GM23338 (cell line): ENCODE data around the gene FLT1. TPM values are rescaled to one million over a fixed set of nuclear protein-coding genes. Genes with fewer than 3 reads are reported as not detected.

ENCODE experiments used
- ATAC-seq: fragments of 200-7000 bp; cut with Tn5 transposase; 3 replicates; pipeline ENCODE4 v1.9.1; 2020
- DNase-seq: peaks from one replicate; pipeline ENCODE4 v3.0.0-alpha.2; 2015; ENCODE audit warnings: low spot score
- H2AFZ ChIP-seq: fragments of 200-600 bp; sonication (generic); 2 replicates; pipeline ENCODE4 v1.8.0; 2016; ENCODE audit warnings: antibody characterized with exemption, mild to moderate bottlenecking, moderate library complexity
- H3F3A ChIP-seq: fragments of 200-600 bp; sonication (generic); replicated peaks from 2 replicates; pipeline ENCODE4 v1.8.0; 2017; ENCODE audit warnings: antibody characterized with exemption, mixed run types, low read depth
- H3K27ac ChIP-seq: fragments of 200-600 bp; sonication (generic); 2 replicates; pipeline ENCODE4 v1.6.1; 2016; ENCODE audit warnings: low read depth
- H3K27me3 ChIP-seq: fragments of 200-600 bp; sonication (generic); 2 replicates; pipeline ENCODE4 v1.8.0; 2016; ENCODE audit warnings: mild to moderate bottlenecking, mixed run types, moderate library complexity; ENCODE audit not compliant: insufficient read depth
- H3K36me3 ChIP-seq: fragments of 200-600 bp; sonication (generic); 2 replicates; pipeline ENCODE4 v1.8.0; 2016; ENCODE audit warnings: mild to moderate bottlenecking; ENCODE audit not compliant: insufficient read depth
- H3K4me1 ChIP-seq: fragments of 200-600 bp; sonication (generic); 2 replicates; pipeline ENCODE4 v1.8.0; 2016; ENCODE audit warnings: mild to moderate bottlenecking, moderate library complexity; ENCODE audit not compliant: insufficient read depth
- H3K4me2 ChIP-seq: fragments of 200-600 bp; sonication (generic); 2 replicates; pipeline ENCODE4 v1.7.1; 2017; ENCODE audit warnings: mixed run types
- H3K4me3 ChIP-seq: fragments of 200-600 bp; sonication (generic); 2 replicates; pipeline ENCODE4 v1.6.1; 2016; ENCODE audit warnings: mixed run types
- H3K79me2 ChIP-seq: fragments of 200-600 bp; sonication (generic); replicated peaks from 2 replicates; pipeline ENCODE4 v1.8.0; 2017; ENCODE audit warnings: mild to moderate bottlenecking; ENCODE audit not compliant: insufficient read depth
- H3K9me2 ChIP-seq: fragments of 200-600 bp; sonication (generic); 2 replicates; pipeline ENCODE4 v1.8.0; 2017; ENCODE audit not compliant: insufficient read depth
- H4K20me1 ChIP-seq: fragments of 200-600 bp; sonication (generic); replicated peaks from 2 replicates; pipeline ENCODE4 v1.8.0; 2017; ENCODE audit warnings: mild to moderate bottlenecking; ENCODE audit not compliant: insufficient read depth
- H3K27ac Mint-ChIP-seq: 2 replicates; pipeline ENCODE4 v1.8.0; 2020; ENCODE audit warnings: inconsistent platforms, mild to moderate bottlenecking, moderate library complexity, mixed read lengths
- H3K27me3 Mint-ChIP-seq: 3 replicates; pipeline ENCODE4 v1.8.0; 2022; ENCODE audit warnings: low read depth, mild to moderate bottlenecking, moderate library complexity, mixed read lengths, inconsistent platforms; ENCODE audit not compliant: insufficient read depth, poor library complexity
- H3K36me3 Mint-ChIP-seq: 3 replicates; pipeline ENCODE4 v1.8.0; 2021; ENCODE audit warnings: low read depth, mild to moderate bottlenecking, inconsistent platforms, moderate library complexity, mixed read lengths
- H3K4me1 Mint-ChIP-seq: 3 replicates; pipeline ENCODE4 v1.8.0; 2020; ENCODE audit warnings: mild to moderate bottlenecking, inconsistent platforms, mixed read lengths
- H3K4me3 Mint-ChIP-seq: 3 replicates; pipeline ENCODE4 v1.8.0; 2021; ENCODE audit warnings: moderate library complexity, mild to moderate bottlenecking, inconsistent platforms, mixed read lengths
- H3K9me3 Mint-ChIP-seq: 3 replicates; pipeline ENCODE4 v1.8.0; 2020; ENCODE audit warnings: moderate library complexity, mild to moderate bottlenecking, inconsistent platforms, mixed read lengths
- CREB1 ChIP-seq: fragments of 250-450 bp; sonication (Bioruptor Pico); IDR thresholded peaks from 2 replicates; pipeline ENCODE4 v1.5.0; 2020; ENCODE audit warnings: low read depth, mild to moderate bottlenecking, moderate library complexity
- CTCF ChIP-seq, 2 experiments: fragments of 200-600 bp in 1 of 2; sonication (generic) in 1 of 2; conservative IDR thresholded peaks; 2 replicates each; pipeline versions ENCODE4 v1.5.1 to v1.6.1; 2016 to 2017; ENCODE audit warnings: antibody characterized with exemption in 2 of 2, low read depth in 2 of 2, mild to moderate bottlenecking in 2 of 2, moderate library complexity in 1 of 2
- ETS1 ChIP-seq: IDR thresholded peaks from 2 replicates; pipeline ENCODE4 v1.6.1; 2016; ENCODE audit warnings: antibody characterized with exemption
- EZH2 ChIP-seq: fragments of 200-600 bp; sonication (generic); IDR thresholded peaks from one replicate; pipeline ENCODE4 v1.8.0; 2017; ENCODE audit warnings: antibody characterized with exemption, mild to moderate bottlenecking, low read depth; ENCODE audit not compliant: unreplicated experiment
- EZH2phosphoT487 ChIP-seq: fragments of 200-600 bp; sonication (generic); IDR thresholded peaks from one replicate; pipeline ENCODE4 v1.8.1; 2018; ENCODE audit warnings: antibody characterized with exemption; ENCODE audit not compliant: unreplicated experiment
- JUNB ChIP-seq: IDR thresholded peaks from one replicate; pipeline ENCODE4 v1.6.1; 2016; ENCODE audit warnings: antibody characterized with exemption; ENCODE audit not compliant: unreplicated experiment
- NANOG ChIP-seq: IDR thresholded peaks from 2 replicates; pipeline ENCODE4 v1.6.1; 2016; ENCODE audit warnings: antibody characterized with exemption, borderline replicate concordance
- POLR2AphosphoS5 ChIP-seq: IDR thresholded peaks from 2 replicates; pipeline ENCODE4 v1.6.1; 2016; ENCODE audit warnings: antibody characterized with exemption, low read depth
- REST ChIP-seq: IDR thresholded peaks from one replicate; pipeline ENCODE4 v1.6.1; 2018; ENCODE audit warnings: antibody characterized with exemption; ENCODE audit not compliant: unreplicated experiment
- STAT1 ChIP-seq: IDR thresholded peaks from one replicate; pipeline ENCODE4 v1.6.1; 2016; ENCODE audit warnings: antibody characterized with exemption; ENCODE audit not compliant: unreplicated experiment
- ZNF114 ChIP-seq: fragments of 250-450 bp; sonication (Bioruptor Pico); IDR thresholded peaks from 2 replicates; pipeline ENCODE4 v1.5.0; 2020; ENCODE audit warnings: mild to moderate bottlenecking, moderate library complexity
- ZNF331 ChIP-seq: fragments of 250-450 bp; sonication (Bioruptor Pico); IDR thresholded peaks from 2 replicates; pipeline ENCODE4 v1.5.0; 2020; ENCODE audit warnings: low read depth, mild to moderate bottlenecking, moderate library complexity
- ZNF462 ChIP-seq: fragments of 250-450 bp; sonication (Bioruptor Pico); IDR thresholded peaks from 2 replicates; pipeline ENCODE4 v1.5.0; 2020; ENCODE audit warnings: mild to moderate bottlenecking, moderate library complexity
- polyA plus RNA-seq: library from polyadenylated mRNA; unstranded; fragments of >200 nt; fragmentation: Nextera tagmentation; extraction: Ambion mirVana; gene quantifications from 2 replicates; pipeline ENCODE4 v1.2.1, GENCODE V29; 2016
- total RNA-seq: library from RNA; depleted of rRNA; stranded (reverse); fragments of >200 nt; shearing (Covaris generic); gene quantifications from 2 replicates; pipeline ENCODE4 v1.2.3, GENCODE V29; 2014

Gene FLT1
- total and polyA plus RNA-seq, 2 experiments from 2014 or later, result 26.8 to 116 TPM

- H3K36me3 Mint-ChIP-seq, result peaks cover 18% of the 10 kb centered on the region
- Histone ChIP-seq H3K4me2 (no peak overlapping the region), H3K36me3 (peaks cover 11% of the 10 kb centered on the region; the same call in 1 of the 2 replicates), H3K79me2 (no peaks in the 10 kb centered on the region), H3K27ac (peak overlapping the region; percentile 72; the same call in 1 of the 2 replicates), H3K9me2 (0 out of 2 replicates have a peak, but pooled peaks cover 5% of the 10 kb centered on the region), H2AFZ (no peak overlapping the region), H3F3A (no peaks in the 10 kb centered on the region), H3K4me1 (peaks cover 33% of the 10 kb centered on the region), H3K27me3 (no peaks in the 10 kb centered on the region), H4K20me1 (no peaks in the 10 kb centered on the region), H3K4me3 (no peak overlapping the region)
- TF ChIP-seq CTCF (conservative IDR thresholded peaks at IDR 0.05; ENCODE audit: low read depth in 2 of 2), result no peak
- TF ChIP-seq ZNF331 (CRISPR knock-in tag), result no peak
- TF ChIP-seq CREB1 (CRISPR knock-in tag), result no peak
- TF ChIP-seq ETS1, result no peak
- TF ChIP-seq EZH2, result no peak
- TF ChIP-seq EZH2phosphoT487, result no peak
- no peak for TF ChIP-seq ZNF462
- no peak for TF ChIP-seq POLR2AphosphoS5
- no peak for TF ChIP-seq ZNF114 (CRISPR knock-in tag)
- no peak for TF ChIP-seq JUNB
- no peak for TF ChIP-seq NANOG
- TF ChIP-seq REST, result no peak
- no peak for TF ChIP-seq STAT1
- no peak overlapping the region; the same call in 1 of the 2 replicates for H3K27ac Mint-ChIP-seq
- ATAC-seq (peak; percentile 34), DNase-seq (peak; percentile 61)
- H3K27me3 Mint-ChIP-seq, result peaks cover 12% of the 10 kb centered on the region
- peaks cover 56% of the 10 kb centered on the region for H3K4me1 Mint-ChIP-seq
- no peaks in the 10 kb centered on the region for H3K9me3 Mint-ChIP-seq
- H3K4me3 Mint-ChIP-seq, result no peak overlapping the region
These were observed 193.1 kb downstream of the FLT1 start for GRCh38 chr13:28301839-28302238.
